Erythroblast (primary cell): Measurements from ENCODE around the gene FFAR2.

Experiments
- GATA1 ChIP-seq: IDR thresholded peaks from 2 replicates; pipeline ENCODE4 v1.6.1; 2011; ENCODE audit warnings: low read depth, mild to moderate bottlenecking, control low read depth, low read length, moderate library complexity
- POLR2A ChIP-seq: IDR thresholded peaks from 2 replicates; pipeline ENCODE4 v1.6.1; 2011; ENCODE audit warnings: mild to moderate bottlenecking, low read length

GRCh38 chr19:35409191-35409590, 38.9 kb upstream of the FFAR2 start:
- TF ChIP-seq POLR2A (no peak), GATA1 (no peak)
